IPS-11a (cell line): ENCODE measurements around the gene OR56B1.
"Not testable (repeated sequence)": the region's sequence is repeated elsewhere in the genome, so short reads cannot be mapped to it uniquely, and the experiment has no call there.

Source experiments
- H3K4me3 ChIP-seq: one replicate; pipeline ENCODE4 v1.5.1; 2013; ENCODE audit warnings: low read depth, low read length, control low read depth

Gene OR56B1, protein sequence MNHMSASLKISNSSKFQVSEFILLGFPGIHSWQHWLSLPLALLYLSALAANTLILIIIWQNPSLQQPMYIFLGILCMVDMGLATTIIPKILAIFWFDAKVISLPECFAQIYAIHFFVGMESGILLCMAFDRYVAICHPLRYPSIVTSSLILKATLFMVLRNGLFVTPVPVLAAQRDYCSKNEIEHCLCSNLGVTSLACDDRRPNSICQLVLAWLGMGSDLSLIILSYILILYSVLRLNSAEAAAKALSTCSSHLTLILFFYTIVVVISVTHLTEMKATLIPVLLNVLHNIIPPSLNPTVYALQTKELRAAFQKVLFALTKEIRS

DNA sequence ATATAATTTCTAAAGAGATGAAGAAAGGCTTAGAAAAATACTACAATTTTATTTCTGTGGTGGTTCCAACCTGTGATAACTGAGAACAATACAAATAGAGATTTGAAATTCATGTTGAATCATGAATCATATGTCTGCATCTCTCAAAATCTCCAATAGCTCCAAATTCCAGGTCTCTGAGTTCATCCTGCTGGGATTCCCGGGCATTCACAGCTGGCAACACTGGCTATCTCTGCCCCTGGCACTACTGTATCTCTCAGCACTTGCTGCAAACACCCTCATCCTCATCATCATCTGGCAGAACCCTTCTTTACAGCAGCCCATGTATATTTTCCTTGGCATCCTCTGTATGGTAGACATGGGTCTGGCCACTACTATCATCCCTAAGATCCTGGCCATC lies at the start of gene OR56B1:
Gene OR56B1, plus strand, starts transcription at position 53 of the 400 bp plus-strand sequence. Its CDS starts 69 bp downstream, at position 122.
- no peak within 1 kb of the TSS for H3K4me3 ChIP-seq

DNA sequence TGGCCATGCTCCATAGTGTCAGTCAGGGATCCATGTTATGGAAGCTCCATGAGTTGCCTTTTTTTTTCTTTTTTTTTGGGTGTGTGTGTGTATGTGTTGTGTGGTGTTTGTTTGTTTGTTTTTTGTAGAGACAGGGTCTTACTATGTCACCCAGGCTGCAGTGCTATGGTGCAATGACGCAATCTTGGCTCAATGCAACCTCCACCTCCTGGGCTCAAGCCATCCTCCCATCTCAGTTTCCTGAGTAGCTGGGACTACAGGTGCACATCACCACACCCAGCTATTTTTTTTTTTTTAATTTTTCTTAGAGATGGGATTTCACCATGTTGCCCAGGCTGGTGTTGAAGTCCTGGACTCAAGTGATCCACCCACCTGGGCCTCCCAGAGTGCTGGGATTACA lies 47.8 kb upstream of the OR56B1 start:
- H3K4me3 ChIP-seq, result no peak overlapping the region

DNA sequence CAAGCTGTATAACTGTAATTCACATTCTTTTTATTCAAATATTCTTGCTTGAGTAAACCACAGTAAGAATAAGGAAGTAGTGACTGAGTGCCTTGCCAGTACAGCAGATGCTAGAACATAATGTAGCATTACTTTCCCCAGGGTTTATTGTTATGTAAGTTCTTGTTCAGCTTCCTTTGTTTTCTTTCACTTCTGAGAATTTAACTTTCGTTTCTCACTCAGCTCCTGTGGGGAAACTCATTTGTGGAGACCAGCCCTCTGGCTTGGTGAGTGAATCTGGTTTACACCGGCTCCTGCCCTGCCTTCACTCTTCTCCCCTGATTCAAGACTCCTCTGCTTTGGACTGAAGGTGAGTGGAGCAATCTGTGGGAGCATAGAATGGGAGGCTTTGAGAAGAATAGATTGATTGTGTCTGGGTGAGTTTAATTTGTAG lies 46.7 kb upstream of the OR56B1 start, which contains the start of gene TRIM22:
Gene TRIM22, plus strand, starts transcription at position 240 of the 433 bp plus-strand sequence. CDS start 6,443 bp downstream, outside the sequence.
- H3K4me3 ChIP-seq, result peak within 1 kb of the TSS; percentile 13

DNA sequence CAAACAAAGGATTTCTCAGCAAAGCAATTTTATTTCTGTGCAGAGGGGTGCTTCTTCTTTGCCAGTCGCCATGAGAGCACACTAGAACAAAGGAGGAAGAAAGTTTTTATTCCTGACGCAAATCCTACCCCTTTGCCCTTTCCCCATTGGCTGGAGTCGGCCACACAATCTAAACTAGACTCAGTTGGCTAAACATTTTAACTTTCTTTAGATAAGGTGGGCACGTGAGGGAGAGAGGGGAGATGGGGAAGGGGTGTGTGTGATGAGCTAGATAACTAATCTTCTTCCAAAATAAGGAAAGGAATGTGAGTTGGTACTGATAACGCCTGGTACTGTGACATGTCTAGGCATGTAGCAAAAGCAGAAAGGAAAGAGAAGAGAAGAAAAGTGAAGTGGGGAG lies 46.0 kb upstream of the OR56B1 start:
- peak overlapping the region; percentile 13 for H3K4me3 ChIP-seq

DNA sequence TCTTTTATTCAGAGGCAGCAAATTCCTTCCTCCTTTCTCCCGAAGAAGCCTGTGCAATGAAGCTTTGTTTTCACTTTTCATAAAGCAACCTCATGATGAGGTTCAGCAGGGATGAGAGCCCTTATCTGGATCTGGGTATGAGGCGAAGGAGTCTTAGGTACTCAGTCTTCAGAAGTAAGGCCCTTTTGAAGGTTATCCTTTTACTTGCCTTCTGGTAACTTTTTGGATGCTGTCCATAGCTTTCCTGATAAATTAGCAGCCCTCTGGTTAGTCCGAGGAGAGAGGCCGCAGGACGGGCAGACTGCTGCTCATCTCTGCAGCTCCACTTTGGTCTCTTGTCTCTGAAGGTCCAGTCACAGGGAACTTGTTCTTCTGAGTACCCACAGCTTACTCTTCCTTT lies 45.5 kb upstream of the OR56B1 start:
- peak overlapping the region; percentile 5 for H3K4me3 ChIP-seq

DNA sequence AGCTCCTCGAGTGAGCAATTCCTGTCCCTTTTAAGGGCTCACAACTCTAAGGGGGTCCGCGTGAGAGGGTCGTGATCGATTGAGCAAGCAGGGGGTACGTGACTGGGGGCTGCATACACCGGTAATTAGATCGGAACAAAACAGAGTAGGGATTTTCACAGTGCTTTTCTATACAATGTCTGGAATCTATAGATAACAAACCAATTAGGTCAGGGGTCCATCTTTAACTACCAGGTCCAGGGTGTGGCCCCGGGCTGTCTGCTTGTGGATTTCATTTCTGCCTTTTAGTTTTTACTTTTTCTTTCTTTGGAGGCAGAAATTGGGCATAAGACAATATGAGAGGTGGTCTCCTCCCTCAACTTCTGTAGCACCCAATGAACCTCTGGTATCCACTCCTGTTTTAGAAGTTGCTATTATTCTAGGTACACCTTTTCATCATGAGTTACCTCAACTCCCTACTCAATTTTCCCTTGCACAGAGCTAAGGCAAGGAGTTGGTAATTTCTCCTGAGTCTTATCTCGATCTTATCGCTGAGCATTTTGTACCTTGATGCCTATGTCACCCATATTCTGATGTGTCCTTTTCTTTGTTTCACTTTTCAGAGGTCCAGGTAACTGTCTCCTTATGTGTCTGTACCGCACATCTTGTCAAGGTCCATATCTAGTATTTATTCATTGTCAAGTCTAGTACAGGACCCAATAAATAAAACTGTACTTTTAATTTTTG lies 44.8 kb upstream of the OR56B1 start:
- not testable (repeated sequence) for H3K4me3 ChIP-seq

DNA sequence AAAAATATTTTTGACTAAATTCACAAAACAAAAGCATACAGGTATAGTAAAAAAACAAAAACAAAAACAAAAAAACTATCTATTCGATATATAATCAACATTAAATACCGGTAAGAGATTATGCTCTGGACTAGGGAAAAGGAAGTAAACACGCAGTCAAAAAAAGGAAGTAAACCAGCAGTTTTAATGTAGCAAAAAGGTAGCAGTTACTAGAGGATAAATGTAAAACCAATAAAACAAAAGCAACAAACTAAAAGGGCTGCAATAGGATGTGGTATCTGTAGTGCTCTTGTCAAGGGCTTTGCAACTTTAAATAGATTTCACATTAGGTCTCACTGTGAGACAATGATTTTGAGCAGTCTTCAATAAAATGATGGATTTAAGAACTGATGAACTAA lies 44.3 kb upstream of the OR56B1 start:
- H3K4me3 ChIP-seq, result no peak overlapping the region

DNA sequence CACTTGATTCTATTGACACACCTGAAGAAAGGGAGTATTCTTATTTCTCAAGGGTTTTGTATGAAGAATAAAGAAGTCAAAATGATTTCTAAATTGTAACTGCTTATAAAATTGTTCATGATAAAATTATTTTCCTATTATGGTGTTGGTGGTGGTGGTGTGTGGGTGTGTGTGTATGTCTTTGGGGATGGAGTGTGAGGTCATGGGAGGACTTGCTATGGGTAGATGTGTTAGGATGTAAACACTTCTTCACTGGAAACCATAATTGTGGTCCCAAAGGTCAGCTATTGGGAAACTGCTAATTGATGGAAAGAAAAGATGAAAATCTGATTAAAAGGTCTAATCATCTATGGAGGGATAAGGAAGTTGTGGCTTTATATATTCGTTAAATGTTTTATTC lies 41.6 kb upstream of the OR56B1 start:
- no peak overlapping the region for H3K4me3 ChIP-seq

DNA sequence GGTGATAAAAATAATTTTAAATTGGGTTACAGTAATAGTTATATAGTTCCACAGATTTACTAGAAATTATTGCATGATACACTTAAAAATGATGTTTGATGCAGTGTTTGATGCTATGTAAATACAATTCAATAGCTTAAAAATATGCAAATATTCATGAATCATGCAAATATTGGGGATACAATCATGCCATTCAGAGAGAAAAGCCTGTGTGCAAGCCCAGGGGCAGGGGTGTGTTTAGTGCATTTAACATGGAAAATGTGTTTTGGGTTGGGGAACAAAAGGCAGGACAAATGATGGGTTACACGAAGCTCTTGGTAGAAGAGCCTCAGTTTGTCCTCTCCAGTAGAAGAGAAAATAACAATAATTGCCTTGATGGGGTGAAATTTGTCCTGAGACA lies 40.7 kb upstream of the OR56B1 start:
- no peak overlapping the region for H3K4me3 ChIP-seq

DNA sequence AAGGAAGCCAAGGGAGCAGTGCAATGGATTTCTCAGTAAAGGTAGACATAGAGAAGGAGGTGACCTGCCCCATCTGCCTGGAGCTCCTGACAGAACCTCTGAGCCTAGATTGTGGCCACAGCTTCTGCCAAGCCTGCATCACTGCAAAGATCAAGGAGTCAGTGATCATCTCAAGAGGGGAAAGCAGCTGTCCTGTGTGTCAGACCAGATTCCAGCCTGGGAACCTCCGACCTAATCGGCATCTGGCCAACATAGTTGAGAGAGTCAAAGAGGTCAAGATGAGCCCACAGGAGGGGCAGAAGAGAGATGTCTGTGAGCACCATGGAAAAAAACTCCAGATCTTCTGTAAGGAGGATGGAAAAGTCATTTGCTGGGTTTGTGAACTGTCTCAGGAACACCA lies 40.0 kb upstream of the OR56B1 start:
- no peak overlapping the region for H3K4me3 ChIP-seq

DNA sequence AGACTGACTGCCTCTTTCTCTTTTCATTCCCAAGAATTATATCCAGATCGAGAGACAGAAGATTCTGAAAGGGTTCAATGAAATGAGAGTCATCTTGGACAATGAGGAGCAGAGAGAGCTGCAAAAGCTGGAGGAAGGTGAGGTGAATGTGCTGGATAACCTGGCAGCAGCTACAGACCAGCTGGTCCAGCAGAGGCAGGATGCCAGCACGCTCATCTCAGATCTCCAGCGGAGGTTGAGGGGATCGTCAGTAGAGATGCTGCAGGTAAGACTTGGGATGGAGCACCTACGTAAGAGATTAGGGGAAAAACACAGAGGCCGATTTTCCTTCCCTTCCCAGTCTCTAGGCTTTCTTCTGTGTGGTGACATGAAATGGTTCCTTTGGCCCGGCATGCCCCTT lies 38.0 kb upstream of the OR56B1 start:
- no peak overlapping the region for H3K4me3 ChIP-seq

DNA sequence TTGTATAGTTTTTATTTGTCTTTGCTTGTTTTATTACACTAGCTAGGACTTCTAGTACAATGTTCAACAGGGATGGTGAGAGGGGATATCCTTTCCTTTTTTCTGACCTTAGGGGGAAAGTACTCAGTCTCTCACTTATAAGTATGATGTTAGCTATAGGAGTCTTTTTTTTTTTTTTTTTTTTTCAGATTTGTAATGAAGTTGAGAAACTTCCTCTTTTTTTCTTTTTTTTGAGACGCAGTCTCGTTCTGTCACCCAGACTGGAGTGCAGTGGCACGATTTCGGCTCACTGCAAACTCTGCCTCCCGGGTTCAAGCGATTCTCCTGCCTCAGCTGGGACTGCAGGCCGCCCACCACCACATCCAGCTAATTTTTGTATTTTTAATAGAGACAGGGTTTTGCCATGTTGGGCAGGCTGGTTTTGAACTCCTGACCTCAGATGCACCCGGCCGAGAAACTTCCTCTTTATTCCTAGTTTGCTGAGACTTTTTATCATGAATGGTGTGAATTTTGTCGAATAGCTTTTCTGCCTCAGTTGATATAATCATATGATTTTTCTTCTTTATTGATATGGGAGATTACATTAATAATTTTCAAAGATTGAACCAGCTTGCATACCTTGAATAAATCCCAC lies 35.7 kb upstream of the OR56B1 start:
- no peak overlapping the region for H3K4me3 ChIP-seq

DNA sequence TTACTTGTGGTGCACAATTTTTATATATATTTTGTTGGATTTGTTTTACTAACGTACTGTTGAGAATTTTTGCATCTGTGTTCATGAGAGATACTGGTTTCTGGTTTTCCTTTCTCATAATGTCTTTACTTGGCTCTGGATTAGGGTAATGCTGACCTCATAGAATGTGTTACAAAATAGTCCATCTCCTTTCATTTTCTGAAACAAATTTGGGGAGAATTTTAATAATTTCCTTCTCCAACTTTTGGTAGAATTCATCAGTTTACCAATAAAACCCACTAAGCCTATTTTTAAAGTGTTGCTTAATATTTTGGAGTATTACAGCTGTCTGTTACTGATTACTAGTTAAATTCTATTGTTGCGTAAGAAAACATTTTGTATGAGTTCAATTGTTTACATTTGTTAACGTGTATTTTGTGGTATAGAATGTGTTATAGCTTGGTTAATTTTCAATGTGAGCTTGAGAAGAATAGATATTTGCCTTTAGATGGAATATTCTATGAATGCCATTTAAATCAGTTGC lies 35.1 kb upstream of the OR56B1 start:
- no peak overlapping the region for H3K4me3 ChIP-seq

DNA sequence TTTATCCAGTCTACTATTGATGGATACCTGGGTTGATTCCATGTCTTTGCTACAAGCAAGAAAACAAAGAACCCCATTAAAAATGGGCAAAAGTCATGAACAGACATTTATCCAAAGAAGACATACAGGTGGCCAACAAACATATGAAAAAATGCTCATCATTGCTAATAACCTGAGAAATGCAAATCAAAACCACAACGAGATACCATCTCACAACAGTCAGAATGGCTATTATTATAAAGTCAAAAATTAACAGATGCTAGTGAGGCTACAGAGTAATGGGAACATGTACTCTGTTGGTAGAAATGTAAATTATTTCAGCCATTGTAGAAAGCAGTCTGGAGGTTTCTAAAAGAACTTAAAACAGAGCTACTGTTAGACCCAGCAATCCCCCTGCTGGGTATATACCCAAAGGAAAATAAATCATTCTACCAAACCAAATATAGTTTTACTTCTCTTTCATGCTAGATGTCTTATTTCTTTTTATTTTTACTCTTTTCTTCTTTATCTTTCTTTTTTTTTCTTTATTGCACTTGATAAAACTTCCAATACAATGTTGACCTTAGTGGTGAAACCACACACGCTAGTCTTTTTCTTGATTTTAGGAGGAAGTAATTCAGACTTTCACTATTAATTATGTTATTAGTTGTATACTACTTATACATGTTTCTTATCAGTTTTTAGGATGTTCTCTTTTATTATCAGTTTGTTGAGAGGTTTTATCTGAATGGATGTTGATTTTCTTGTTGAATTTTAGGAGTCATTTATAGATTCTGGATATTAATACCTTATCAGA lies 32.3 kb upstream of the OR56B1 start:
- H3K4me3 ChIP-seq, result no peak overlapping the region

DNA sequence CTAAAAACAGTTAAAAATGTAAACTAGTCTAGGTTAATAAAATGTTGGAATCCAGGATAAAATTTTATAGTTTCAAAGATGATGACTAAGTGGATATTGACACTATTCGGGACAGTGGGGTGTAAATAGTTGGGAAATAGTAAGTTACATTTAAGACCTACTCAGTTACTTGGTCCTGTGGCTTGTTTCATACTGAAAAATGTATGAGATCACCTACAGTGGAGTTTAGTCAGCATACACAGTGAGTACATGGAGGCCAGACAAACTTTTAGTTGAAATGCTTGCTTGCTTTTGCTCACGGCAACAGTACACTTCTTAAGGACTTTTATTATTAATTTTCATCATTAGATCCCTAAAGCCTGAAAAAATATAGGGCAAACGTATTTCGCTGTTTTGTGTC lies 30.6 kb upstream of the OR56B1 start:
- no peak overlapping the region for H3K4me3 ChIP-seq

DNA sequence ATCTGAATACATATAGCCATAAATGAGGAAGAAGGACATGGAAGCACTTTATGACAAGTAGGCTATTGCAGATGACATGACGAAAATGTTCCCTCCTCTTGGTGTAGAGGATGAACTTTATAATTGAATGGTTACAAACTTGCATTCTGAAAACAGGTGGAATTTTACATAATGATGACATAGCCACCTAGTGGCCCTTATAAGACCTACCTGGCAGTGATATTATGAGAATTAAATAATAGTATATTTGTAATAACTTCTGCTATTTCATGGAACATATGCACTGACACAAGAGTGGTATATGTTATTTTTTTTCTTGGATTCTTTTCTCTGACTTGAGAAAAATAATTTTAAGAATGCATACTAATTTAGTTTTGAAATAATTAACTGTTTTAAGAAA lies 23.7 kb upstream of the OR56B1 start:
- no peak overlapping the region for H3K4me3 ChIP-seq

DNA sequence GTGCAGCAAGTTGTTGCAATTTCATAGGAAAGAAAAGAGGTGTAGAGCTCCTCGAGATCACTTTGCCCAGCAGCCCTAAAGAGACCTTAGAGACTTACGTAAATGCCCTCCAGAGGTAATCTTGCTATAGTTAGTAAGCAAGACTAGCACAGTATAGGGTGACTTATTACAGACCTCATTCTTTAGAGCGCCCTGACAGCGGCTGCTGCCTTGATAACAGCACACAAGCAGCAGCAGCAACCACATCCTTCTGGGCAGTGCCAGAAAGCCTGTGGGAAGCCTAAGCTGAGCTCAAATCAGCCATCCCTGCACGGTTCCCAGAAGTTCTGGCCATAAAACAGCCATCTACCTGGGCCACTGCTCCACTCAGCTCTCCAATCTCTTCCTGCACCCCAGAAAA lies 22.6 kb upstream of the OR56B1 start:
- no peak overlapping the region for H3K4me3 ChIP-seq

DNA sequence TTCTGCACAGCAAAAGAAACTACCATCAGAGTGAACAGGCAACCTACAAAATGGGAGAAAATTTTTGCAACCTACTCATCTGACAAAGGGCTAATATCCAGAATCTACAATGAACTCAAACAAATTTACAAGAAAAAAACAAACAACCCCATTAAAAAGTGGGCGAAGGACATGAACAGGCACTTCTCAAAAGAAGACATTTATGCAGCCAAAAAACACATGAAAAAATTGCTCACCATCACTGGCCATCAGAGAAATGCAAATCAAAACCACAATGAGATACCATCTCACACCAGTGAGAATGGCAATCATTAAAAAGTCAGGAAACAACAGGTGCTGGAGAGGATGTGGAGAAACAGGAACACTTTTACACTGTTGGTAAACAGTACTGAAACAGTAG lies 19.7 kb upstream of the OR56B1 start:
- not testable (repeated sequence) for H3K4me3 ChIP-seq

DNA sequence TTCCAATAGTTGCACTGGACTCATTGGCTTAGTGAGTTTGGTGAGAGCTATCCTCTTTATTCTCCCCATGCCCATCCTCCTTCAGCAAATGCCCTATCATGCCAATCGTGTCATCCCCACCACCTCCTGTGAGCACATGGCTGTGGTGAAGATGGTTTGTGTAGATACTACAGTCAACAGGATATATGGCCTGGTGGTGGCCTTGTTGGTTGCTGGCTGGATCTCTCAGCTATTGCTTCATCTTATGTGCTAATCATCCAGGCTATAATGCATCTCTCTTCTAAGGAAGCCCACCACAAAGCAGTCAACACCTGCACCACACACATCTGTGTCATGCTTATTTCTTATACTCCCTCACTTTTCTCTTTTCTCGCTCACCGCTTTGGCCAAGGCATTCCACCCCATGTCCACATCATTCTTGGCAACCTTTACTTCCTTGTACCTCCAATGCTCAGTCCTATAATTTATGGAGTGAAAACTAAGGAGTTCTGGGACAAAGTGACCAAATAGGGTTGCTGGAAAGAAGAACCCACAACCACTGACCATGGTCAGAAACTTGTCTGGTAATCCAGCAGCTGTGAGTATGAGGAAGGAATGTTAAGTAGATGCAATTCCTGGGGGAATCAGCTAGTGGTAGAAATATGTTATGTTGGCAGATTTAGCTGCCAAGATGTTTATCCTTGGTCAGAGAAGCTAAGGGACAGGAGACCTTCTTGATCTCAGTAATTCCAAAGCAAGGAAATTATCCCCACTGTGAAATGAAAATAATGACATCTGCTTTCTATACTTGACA lies 16.3 kb upstream of the OR56B1 start:
- no peak overlapping the region for H3K4me3 ChIP-seq

DNA sequence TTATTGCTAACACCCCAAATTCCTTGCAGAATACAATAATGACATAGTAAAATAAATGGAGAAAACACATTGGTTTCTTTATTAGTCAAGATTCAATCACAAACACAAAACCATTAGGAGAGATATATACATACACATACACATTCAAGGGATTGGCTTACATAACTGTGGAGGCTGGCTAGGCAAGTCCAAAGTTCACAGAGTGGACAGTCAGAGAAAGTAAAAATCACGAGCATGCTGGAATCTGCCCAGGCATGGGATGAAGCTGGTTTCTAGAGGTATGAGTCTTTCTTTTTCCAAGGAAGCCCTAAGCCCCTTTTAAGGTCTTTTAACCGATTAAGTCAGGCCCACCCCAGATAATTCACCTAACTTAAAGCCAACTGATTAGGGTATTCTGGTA lies 13.6 kb upstream of the OR56B1 start:
- no peak overlapping the region for H3K4me3 ChIP-seq
